HCT116 (cell line): ENCODE results near the gene RPS6KL1. TPM values are rescaled to one million over a fixed set of nuclear protein-coding genes. Genes with fewer than 3 reads are reported as not detected.
"Not testable (repeated sequence)": the region's sequence is repeated elsewhere in the genome, so short reads cannot be mapped to it uniquely, and the experiment has no call there.

Experiments
- ATAC-seq: fragments of 200-7000 bp; cut with Tn5 transposase; 2 replicates; pipeline ENCODE4 v1.9.1; 2020; ENCODE audit warnings: mild to moderate bottlenecking, moderate library complexity
- BruUV-seq: library from RNA; stranded (reverse); fragments of 400-500 nt; replicated peaks from 2 replicates; lab custom pipeline; 2021; lab: Mats Ljungman, UMichigan
- CTCF ChIA-PET: fragments of 300-600 bp; sonication (Branson Sonifier 250); formaldehyde crosslinking; loops from one replicate; lab custom pipeline; 2021; ENCODE audit warnings: antibody characterized with exemption; lab: Charles Lee
- POLR2A ChIA-PET: fragments of 300-600, 350-600 bp; sonication (Branson Sonifier 250); formaldehyde crosslinking; loops from one replicate; lab custom pipeline; 2021; ENCODE audit warnings: antibody characterized with exemption; lab: Charles Lee
- RAD21 ChIA-PET, 2 experiments: fragments of 300-600 bp; sonication (Branson Sonifier 250); formaldehyde crosslinking; loops; one replicate each; lab custom pipeline; 2023; ENCODE audit warnings: low total read pairs in 2 of 2; ENCODE audit not compliant: uncharacterized antibody in 2 of 2, unreplicated experiment in 2 of 2, low non-redundant PET in 1 of 2; lab: Charles Lee
- DNase-seq: peaks from one replicate; pipeline ENCODE4 v3.0.0-alpha.2; 2010; ENCODE audit warnings: low read depth, low spot score
- H2AFZ ChIP-seq: fragments of 200-600 bp; shearing (Covaris generic), sonication (generic); 2 replicates; pipeline ENCODE4 v1.6.1; 2017; ENCODE audit warnings: low read depth, mixed run types, mixed read lengths, antibody characterized with exemption, low read length; ENCODE audit not compliant: poor library complexity, severe bottlenecking
- H3K27ac ChIP-seq: 2 replicates; pipeline ENCODE4 v1.5.1; 2012; ENCODE audit warnings: low read depth, low read length
- H3K27me3 ChIP-seq: fragments of 200-600 bp; sonication (generic); 2 replicates; pipeline ENCODE4 v1.6.1; 2016; ENCODE audit warnings: mixed run types, low read length, mixed read lengths; ENCODE audit not compliant: insufficient read depth
- H3K36me3 ChIP-seq, 2 experiments: fragments of 200-500 bp in 1 of 2; fragments of 200-600 bp in 1 of 2; sonication (Bioruptor generic) in 1 of 2; sonication (generic) in 1 of 2; 2 replicates each; pipeline versions ENCODE4 v1.5.1 to v1.6.1; 2014 to 2016; ENCODE audit warnings: low read length in 2 of 2, inconsistent platforms in 1 of 2, mixed read lengths in 1 of 2, mixed run types in 1 of 2; ENCODE audit not compliant: insufficient read depth in 2 of 2, control insufficient read depth in 1 of 2
- H3K4me1 ChIP-seq, 2 experiments: fragments of 200-600 bp in 1 of 2; sonication (generic) in 1 of 2; 2 replicates each; pipeline versions ENCODE4 v1.5.1 to v1.6.1; 2012 to 2017; ENCODE audit warnings: low read length in 2 of 2, inconsistent platforms in 1 of 2, mild to moderate bottlenecking in 1 of 2, mixed read lengths in 1 of 2, mixed run types in 1 of 2, moderate library complexity in 1 of 2; ENCODE audit not compliant: insufficient read depth in 2 of 2, control insufficient read depth in 1 of 2
- H3K4me2 ChIP-seq: fragments of 200-600 bp; sonication (generic); 2 replicates; pipeline ENCODE4 v1.6.1; 2017; ENCODE audit warnings: mixed run types, low read length, mixed read lengths
- H3K4me3 ChIP-seq, 2 experiments: fragments of 200-600 bp in 1 of 2; sonication (generic) in 1 of 2; replicated peaks in 1 of 2; 2 replicates each; pipeline ENCODE4 v1.5.1; 2011 to 2016; ENCODE audit warnings: low read length in 2 of 2, control low read depth in 1 of 2, low read depth in 1 of 2, mild to moderate bottlenecking in 1 of 2, mixed read lengths in 1 of 2, mixed run types in 1 of 2
- H3K79me2 ChIP-seq: fragments of 200-600 bp; sonication (generic); 2 replicates; pipeline ENCODE4 v1.6.1; 2017; ENCODE audit warnings: mild to moderate bottlenecking, mixed run types, low read length, moderate library complexity, mixed read lengths; ENCODE audit not compliant: insufficient read depth
- H3K9ac ChIP-seq: fragments of 200-600 bp; sonication (generic); 2 replicates; pipeline ENCODE4 v1.6.1; 2016; ENCODE audit warnings: low read length, mixed read lengths
- H3K9me2 ChIP-seq: fragments of 200-600 bp; sonication (generic), shearing (Covaris generic); 2 replicates; pipeline ENCODE4 v1.6.1; 2017; ENCODE audit warnings: mixed run types, mild to moderate bottlenecking, moderate library complexity; ENCODE audit not compliant: insufficient read depth
- H3K9me3 ChIP-seq, 2 experiments: fragments of 200-500 bp in 1 of 2; fragments of 200-600 bp in 1 of 2; sonication (Bioruptor generic) in 1 of 2; sonication (generic) in 1 of 2; 2 replicates each; pipeline ENCODE4 v1.6.1; 2014 to 2017; ENCODE audit warnings: low read length in 2 of 2, mixed read lengths in 2 of 2, inconsistent platforms in 1 of 2, low read depth in 1 of 2, mild to moderate bottlenecking in 1 of 2, mixed run types in 1 of 2, moderate library complexity in 1 of 2; ENCODE audit not compliant: control insufficient read depth in 1 of 2, insufficient read depth in 1 of 2
- H4K20me1 ChIP-seq: fragments of 200-600 bp; sonication (generic), shearing (Covaris generic); 2 replicates; pipeline ENCODE4 v1.6.1; 2017; ENCODE audit warnings: mixed run types, mild to moderate bottlenecking, moderate library complexity; ENCODE audit not compliant: insufficient read depth
- CBX3 ChIP-seq: IDR thresholded peaks from 2 replicates; pipeline ENCODE4 v1.6.1; 2012; ENCODE audit warnings: low read depth
- CEBPB ChIP-seq: IDR thresholded peaks from 2 replicates; pipeline ENCODE4 v1.6.1; 2012; ENCODE audit warnings: low read depth
- EGR1 ChIP-seq: IDR thresholded peaks from 2 replicates; pipeline ENCODE4 v1.6.1; 2012; ENCODE audit warnings: low read depth
- ELF1 ChIP-seq: IDR thresholded peaks from 2 replicates; pipeline ENCODE4 v1.6.1; 2012; ENCODE audit warnings: low read depth, borderline replicate concordance
- EZH2 ChIP-seq: fragments of 200-600 bp; sonication (generic); IDR thresholded peaks from 2 replicates; pipeline ENCODE4 v1.6.1; 2017; ENCODE audit warnings: antibody characterized with exemption, mixed run types
- EZH2phosphoT487 ChIP-seq: fragments of 200-600 bp; IDR thresholded peaks from 2 replicates; pipeline ENCODE4 v1.6.1; 2018; ENCODE audit warnings: antibody characterized with exemption, borderline replicate concordance
- JUND ChIP-seq: IDR thresholded peaks from 2 replicates; pipeline ENCODE4 v1.6.1; 2012
- RAD21 ChIP-seq: IDR thresholded peaks from 2 replicates; pipeline ENCODE4 v1.6.1; 2012; ENCODE audit warnings: low read depth, mild to moderate bottlenecking
- ZBTB33 ChIP-seq: IDR thresholded peaks from 2 replicates; pipeline ENCODE4 v1.6.1; 2011; ENCODE audit warnings: mild to moderate bottlenecking, low read length, moderate library complexity; ENCODE audit not compliant: insufficient replicate concordance; ENCODE audit errors: extremely low read depth
- intact Hi-C: fragments of 100-400 bp; cut with micrococcal nuclease; formaldehyde crosslinking; loops from 2 replicates; pipeline ENCODE4 v1.10.0; 2022
- total RNA-seq: library from RNA; stranded (reverse); gene quantifications from one replicate; pipeline ENCODE4 v1.2.1, GENCODE V29; 2021; ENCODE audit not compliant: unreplicated experiment
- TF ChIP-seq, protein P1 (sequence below): IDR thresholded peaks from 2 replicates; pipeline ENCODE4 v1.6.1; 2012
- TF ChIP-seq, protein P2 (sequence below), 3 experiments: fragments of 200-600 bp in 1 of 3; sonication (generic) in 1 of 3; IDR thresholded peaks in 2 of 3; conservative IDR thresholded peaks in 1 of 3; 2 replicates each; pipeline ENCODE4 v1.5.1; 2012 to 2017; ENCODE audit warnings: low read depth in 2 of 3, low read length in 2 of 3, antibody characterized with exemption in 1 of 3, borderline replicate concordance in 1 of 3, control low read depth in 1 of 3, mild to moderate bottlenecking in 1 of 3, mixed read lengths in 1 of 3, mixed run types in 1 of 3, moderate library complexity in 1 of 3; ENCODE audit not compliant: insufficient read depth in 1 of 3

RPS6KL1 gene
- total RNA-seq, 1 experiment from 2014 or later: 6.7 TPM

DNA sequence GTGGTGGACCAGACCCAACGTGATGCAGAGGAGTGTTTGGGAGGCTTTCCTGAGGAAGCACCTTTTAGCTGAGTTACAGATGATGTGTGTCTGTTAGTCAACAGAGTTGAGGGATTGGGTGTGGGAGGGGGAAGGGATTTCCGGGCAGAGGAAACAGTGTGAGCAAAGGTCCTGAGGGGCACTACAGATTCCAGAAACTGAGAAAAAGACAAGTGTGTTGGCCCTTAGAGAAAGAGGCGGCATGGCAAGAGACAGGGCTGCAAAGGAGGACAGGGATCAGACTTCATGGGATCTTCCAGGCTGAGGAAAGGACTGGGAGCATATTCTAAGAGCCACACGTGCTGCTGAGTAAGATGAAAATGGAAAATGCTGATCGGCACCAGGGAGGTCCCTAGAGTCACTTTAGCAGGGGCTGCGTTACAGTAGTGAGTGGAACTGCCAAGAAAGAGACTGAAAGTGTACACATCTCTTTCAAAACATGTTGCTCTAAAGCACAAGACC, 9.4 kb upstream of the RPS6KL1 start:
- RAD21 ChIA-PET: no interaction called here
- CTCF ChIA-PET: interaction anchor here (1.7 to 3.1 kb wide), 2 partner anchors 13 to 72 kb away, joined by 6 to 14 read pairs; no protein-coding TSS in a partner anchor
- no peak overlapping the region for H3K4me3 ChIP-seq
- H3K27me3 ChIP-seq: no peaks in the 10 kb centered on the region
- no peaks in the 10 kb centered on the region for H3K4me1 ChIP-seq
- intact Hi-C loops: no loop called here
- H3K79me2 ChIP-seq: no peaks in the 10 kb centered on the region
- DNase-seq (no peak), ATAC-seq (no peak)
- no peaks in the 10 kb centered on the region for H3K9me2 ChIP-seq
- no peak overlapping the region for H3K4me2 ChIP-seq
- no TSS peak for BruUV-seq
- no peak overlapping the region for H2AFZ ChIP-seq
- no peak for TF ChIP-seq ZBTB33
- TF ChIP-seq EZH2phosphoT487: no peak
- TF ChIP-seq CBX3: no peak
- no peak for TF ChIP-seq CEBPB
- no peak for TF ChIP-seq EGR1
- TF ChIP-seq, protein P1, sequence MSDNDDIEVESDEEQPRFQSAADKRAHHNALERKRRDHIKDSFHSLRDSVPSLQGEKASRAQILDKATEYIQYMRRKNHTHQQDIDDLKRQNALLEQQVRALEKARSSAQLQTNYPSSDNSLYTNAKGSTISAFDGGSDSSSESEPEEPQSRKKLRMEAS: no peak
- TF ChIP-seq JUND: no peak
- TF ChIP-seq, protein P2, sequence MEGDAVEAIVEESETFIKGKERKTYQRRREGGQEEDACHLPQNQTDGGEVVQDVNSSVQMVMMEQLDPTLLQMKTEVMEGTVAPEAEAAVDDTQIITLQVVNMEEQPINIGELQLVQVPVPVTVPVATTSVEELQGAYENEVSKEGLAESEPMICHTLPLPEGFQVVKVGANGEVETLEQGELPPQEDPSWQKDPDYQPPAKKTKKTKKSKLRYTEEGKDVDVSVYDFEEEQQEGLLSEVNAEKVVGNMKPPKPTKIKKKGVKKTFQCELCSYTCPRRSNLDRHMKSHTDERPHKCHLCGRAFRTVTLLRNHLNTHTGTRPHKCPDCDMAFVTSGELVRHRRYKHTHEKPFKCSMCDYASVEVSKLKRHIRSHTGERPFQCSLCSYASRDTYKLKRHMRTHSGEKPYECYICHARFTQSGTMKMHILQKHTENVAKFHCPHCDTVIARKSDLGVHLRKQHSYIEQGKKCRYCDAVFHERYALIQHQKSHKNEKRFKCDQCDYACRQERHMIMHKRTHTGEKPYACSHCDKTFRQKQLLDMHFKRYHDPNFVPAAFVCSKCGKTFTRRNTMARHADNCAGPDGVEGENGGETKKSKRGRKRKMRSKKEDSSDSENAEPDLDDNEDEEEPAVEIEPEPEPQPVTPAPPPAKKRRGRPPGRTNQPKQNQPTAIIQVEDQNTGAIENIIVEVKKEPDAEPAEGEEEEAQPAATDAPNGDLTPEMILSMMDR (IDR thresholded peaks at IDR 0.05 in 2 of 3, conservative IDR thresholded peaks at IDR 0.05 in 1 of 3; ENCODE audit: borderline replicate concordance in 1 of 3, insufficient read depth in 1 of 3, low read depth in 2 of 3, low read length in 2 of 3): no peak
- no peak for TF ChIP-seq EZH2
- TF ChIP-seq ELF1: no peak
- TF ChIP-seq RAD21: no peak
- POLR2A ChIA-PET: no interaction called here
- no peaks in the 10 kb centered on the region for H3K9me3 ChIP-seq
- H3K9ac ChIP-seq: no peak overlapping the region
- no peaks in the 10 kb centered on the region for H4K20me1 ChIP-seq
- H3K27ac ChIP-seq: no peak overlapping the region
- H3K36me3 ChIP-seq: no peaks in the 10 kb centered on the region

- intact Hi-C loops, H3K9ac ChIP-seq, ATAC-seq, H4K20me1 ChIP-seq, H3K9me3 ChIP-seq, H3K27ac ChIP-seq, H3K4me3 ChIP-seq, RAD21 ChIA-PET, BruUV-seq, H3K27me3 ChIP-seq, H3K36me3 ChIP-seq, H3K4me1 ChIP-seq, H3K9me2 ChIP-seq, H2AFZ ChIP-seq, DNase-seq, H3K79me2 ChIP-seq, H3K4me2 ChIP-seq: not testable (repeated sequence)
- CTCF ChIA-PET: interaction anchor here (1.7 to 3.1 kb wide), 2 partner anchors 14 to 71 kb away, joined by 6 to 14 read pairs; no protein-coding TSS in a partner anchor
- POLR2A ChIA-PET: interaction anchor here (1.3 kb wide), 1 partner anchor 9 kb away, joined by 4 read pairs; the partner anchor contains the start of gene RPS6KL1
These were observed 8.7 kb upstream of the RPS6KL1 start for GRCh38 chr14:74931744-74932143.
